NCI-H2029 treated with DMSO at 0.1 percent for 48 hours (cell line): ENCODE results near the gene NKAPL.
"Not testable (repeated sequence)": the region's sequence is repeated elsewhere in the genome, so short reads cannot be mapped to it uniquely, and the experiment has no call there.

Experiments used
- DNase-seq: peaks from one replicate; lab custom pipeline; 2025; lab: John Stamatoyannopoulos, UW

The NKAPL gene

GRCh38 chr6:28296520-28297060 is 37.5 kb downstream of the NKAPL start:
- DNase-seq = no peak

GRCh38 chr6:28303570-28303969 is 44.5 kb downstream of the NKAPL start:
- no peak for DNase-seq

GRCh38 chr6:28306363-28306762 is 47.3 kb downstream of the NKAPL start:
- DNase-seq = not testable (repeated sequence)
